Left renal pelvis (tissue), 4 donors: ENCODE data around the gene CLNK. TPM values are rescaled to one million over a fixed set of nuclear protein-coding genes. Genes with fewer than 3 reads are reported as not detected.
"Not testable (repeated sequence)": the region's sequence is repeated elsewhere in the genome, so short reads cannot be mapped to it uniquely, and the experiment has no call there.

ENCODE experiments used
- DNase-seq, 4 donors: peaks; one replicate each; pipeline ENCODE4 v3.0.0-alpha.2; 2013; ENCODE audit warnings: low read depth in 4 of 4, low spot score in 3 of 4
- polyA plus RNA-seq, 4 donors: library from polyadenylated mRNA; unstranded; fragments of 120-200 nt; gene quantifications; one replicate each; pipeline ENCODE4 v1.2.1, GENCODE V29; 2013; ENCODE audit not compliant: insufficient read length in 4 of 4

CLNK gene
- polyA plus RNA-seq, 4 donors, result 0.19 to 1.4 (median 0.49) TPM

GRCh38 chr4:10582951-10583350 is 101.6 kb downstream of the CLNK start:
- DNase-seq, result no peak

- peak in 1 of 4 donors; percentile 24 for DNase-seq
Observed at GRCh38 chr4:10582059-10582686, 102.4 kb downstream of the CLNK start.

GRCh38 chr4:10581022-10581421 is 103.5 kb downstream of the CLNK start:
- DNase-seq, result no peak

- DNase-seq, result no peak
Observed at GRCh38 chr4:10579648-10580047, 104.9 kb downstream of the CLNK start.

GRCh38 chr4:10577508-10578426 is 106.8 kb downstream of the CLNK start:
- no peak for DNase-seq

- DNase-seq, result no peak
Observed at GRCh38 chr4:10577018-10577417, 107.5 kb downstream of the CLNK start.

GRCh38 chr4:10576236-10576635 is 108.3 kb downstream of the CLNK start:
- DNase-seq, result no peak

- DNase-seq, result no peak
Observed at GRCh38 chr4:10575414-10575813, 109.2 kb downstream of the CLNK start.

GRCh38 chr4:10574553-10574952 is 110.0 kb downstream of the CLNK start:
- not testable (repeated sequence) for DNase-seq

- no peak for DNase-seq
Observed at GRCh38 chr4:10571909-10572308, 112.7 kb downstream of the CLNK start.

GRCh38 chr4:10569491-10569890 is 115.1 kb downstream of the CLNK start:
- no peak for DNase-seq

GRCh38 chr4:10567766-10568165 is 116.8 kb downstream of the CLNK start:
- no peak for DNase-seq

- DNase-seq, result no peak
Observed at GRCh38 chr4:10565166-10565780, 119.3 kb downstream of the CLNK start.

- DNase-seq, result peak in 3 of 4 donors; percentile 26 to 36 (median 32)
Observed at GRCh38 chr4:10554694-10555093, 129.9 kb downstream of the CLNK start.

- DNase-seq, result no peak
Observed at GRCh38 chr4:10554121-10554520, 130.4 kb downstream of the CLNK start.

GRCh38 chr4:10552591-10553280 is 131.8 kb downstream of the CLNK start:
- no peak for DNase-seq

- DNase-seq, result no peak
Observed at GRCh38 chr4:10535912-10536311, 148.7 kb downstream of the CLNK start.

GRCh38 chr4:10534820-10535219 is 149.7 kb downstream of the CLNK start:
- no peak for DNase-seq

GRCh38 chr4:10532155-10532554 is 152.4 kb downstream of the CLNK start:
- no peak for DNase-seq

- no peak for DNase-seq
Observed at GRCh38 chr4:10530137-10530786, 154.3 kb downstream of the CLNK start.
